Endothelial cell of umbilical vein (primary cell): ENCODE data around the gene PCSK9. TPM values are rescaled to one million over a fixed set of nuclear protein-coding genes. Genes with fewer than 3 reads are reported as not detected.

Source experiments
- BruUV-seq: library from RNA; stranded (reverse); fragments of 400-500 nt; replicated peaks from 2 replicates; lab custom pipeline; 2021; lab: Mats Ljungman, UMichigan
- CTCF ChIA-PET: fragments of 300-600, 350-600 bp; sonication (Branson Sonifier 250); formaldehyde crosslinking; loops from one replicate; lab custom pipeline; 2021; ENCODE audit warnings: antibody characterized with exemption, inconsistent platforms; lab: Charles Lee
- POLR2A ChIA-PET: fragments of 300-600, 350-600 bp; sonication (Branson Sonifier 250); formaldehyde crosslinking; loops from one replicate; lab custom pipeline; 2021; ENCODE audit warnings: antibody characterized with exemption, inconsistent platforms; lab: Charles Lee
- DNase-seq: peaks from one replicate; pipeline ENCODE4 v3.0.0-alpha.2; 2011; ENCODE audit warnings: low read depth, low spot score
- FAIRE-seq: peaks from 2 replicates; lab custom pipeline; 2011; peaks lifted over from hg19 to GRCh38; lab: Jason Lieb, UNC
- H2AFZ ChIP-seq: 2 replicates; pipeline ENCODE4 v1.6.0; 2012; ENCODE audit warnings: low read depth, low read length, control low read depth, inconsistent platforms
- H3K27ac ChIP-seq: 2 replicates; pipeline ENCODE4 v1.5.1; 2011; ENCODE audit warnings: low read depth, mild to moderate bottlenecking, control low read depth, low read length, moderate library complexity; ENCODE audit not compliant: insufficient read depth
- H3K27me3 ChIP-seq, 2 experiments: 2 replicates each; pipeline versions ENCODE4 v1.6.0 to v1.6.1; 2011; ENCODE audit warnings: low read length in 2 of 2, mixed read lengths in 1 of 2; ENCODE audit not compliant: control insufficient read depth in 2 of 2, insufficient read depth in 2 of 2
- H3K36me3 ChIP-seq, 2 experiments: 2 replicates in 1 of 2; 3 replicates in 1 of 2; pipeline ENCODE4 v1.5.1; 2011; ENCODE audit warnings: low read length in 2 of 2, mild to moderate bottlenecking in 1 of 2, moderate library complexity in 1 of 2; ENCODE audit not compliant: control insufficient read depth in 2 of 2, insufficient read depth in 2 of 2; ENCODE audit errors: extremely low read depth in 1 of 2
- H3K4me1 ChIP-seq: 3 replicates; pipeline ENCODE4 v1.5.1; 2011; ENCODE audit warnings: mild to moderate bottlenecking, low read length; ENCODE audit not compliant: control insufficient read depth, insufficient read depth; ENCODE audit errors: extremely low read depth
- H3K4me2 ChIP-seq: 2 replicates; pipeline ENCODE4 v1.6.1; 2011; ENCODE audit warnings: low read length, control low read depth, mixed read lengths; ENCODE audit not compliant: insufficient read depth
- H3K4me3 ChIP-seq, 3 experiments: fragments of 200-600 bp in 1 of 3; sonication (generic), shearing (Covaris generic) in 1 of 3; replicated peaks in 1 of 3; 2 replicates each; pipeline ENCODE4 v1.5.1; 2011 to 2016; ENCODE audit warnings: control low read depth in 3 of 3, low read length in 3 of 3, mild to moderate bottlenecking in 2 of 3, inconsistent platforms in 1 of 3, low read depth in 1 of 3, moderate library complexity in 1 of 3; ENCODE audit not compliant: insufficient read depth in 1 of 3
- H3K79me2 ChIP-seq: 2 replicates; pipeline ENCODE4 v1.6.0; 2012; ENCODE audit warnings: low read length, inconsistent platforms; ENCODE audit not compliant: control insufficient read depth, insufficient read depth
- H3K9ac ChIP-seq: replicated peaks from 2 replicates; pipeline ENCODE3; 2011; ENCODE audit warnings: low read length, control low read depth; ENCODE audit not compliant: insufficient read depth; ENCODE audit errors: extremely low read depth
- H3K9me1 ChIP-seq: replicated peaks from 3 replicates; pipeline ENCODE4 v1.6.0; 2011; ENCODE audit warnings: mild to moderate bottlenecking, low read length; ENCODE audit not compliant: control insufficient read depth, insufficient read depth; ENCODE audit errors: extremely low read depth
- H3K9me3 ChIP-seq: replicated peaks from 2 replicates; pipeline ENCODE4 v1.5.1; 2012; ENCODE audit warnings: low read length, inconsistent platforms; ENCODE audit not compliant: control insufficient read depth, insufficient read depth
- H4K20me1 ChIP-seq: replicated peaks from 2 replicates; pipeline ENCODE3; 2011; ENCODE audit warnings: mild to moderate bottlenecking, low read length; ENCODE audit not compliant: control insufficient read depth, insufficient read depth; ENCODE audit errors: extremely low read depth
- CTCF ChIP-seq, 2 donors: IDR thresholded peaks; 1 replicate in 1 of 2; 2 replicates in 1 of 2; pipeline ENCODE4 v1.5.1; 2011; ENCODE audit warnings: low read length in 2 of 2, mild to moderate bottlenecking in 2 of 2, moderate library complexity in 2 of 2, control low read depth in 1 of 2, inconsistent platforms in 1 of 2, low read depth in 1 of 2; ENCODE audit not compliant: insufficient read depth in 1 of 2; ENCODE audit errors: extremely low read depth in 1 of 2
- EZH2 ChIP-seq: IDR thresholded peaks from 2 replicates; pipeline ENCODE4 v1.6.1; 2012; ENCODE audit warnings: borderline replicate concordance, low read depth, mild to moderate bottlenecking, moderate library complexity, low read length, inconsistent platforms; ENCODE audit not compliant: severe bottlenecking
- FOS ChIP-seq: IDR thresholded peaks from 2 replicates; pipeline ENCODE4 v1.6.1; 2011; ENCODE audit warnings: mild to moderate bottlenecking, low read length, moderate library complexity, borderline replicate concordance; ENCODE audit not compliant: insufficient read depth
- GATA2 ChIP-seq: IDR thresholded peaks from 2 replicates; pipeline ENCODE4 v1.7.0; 2011; ENCODE audit warnings: low read depth, mild to moderate bottlenecking, moderate library complexity, mixed read lengths, low read length; ENCODE audit not compliant: insufficient read length, insufficient read depth
- JUN ChIP-seq: IDR thresholded peaks from 2 replicates; pipeline ENCODE4 v1.6.1; 2011; ENCODE audit warnings: borderline replicate concordance, low read depth; ENCODE audit not compliant: insufficient read length, insufficient read depth
- MYC ChIP-seq: IDR thresholded peaks from one replicate; pipeline ENCODE4 v1.6.1; 2011; ENCODE audit warnings: mild to moderate bottlenecking, low read depth, low read length
- POLR2A ChIP-seq: IDR thresholded peaks from 2 replicates; pipeline ENCODE4 v1.6.1; 2012; ENCODE audit warnings: low read depth, mild to moderate bottlenecking, control low read depth, low read length
- POLR2AphosphoS5 ChIP-seq: IDR thresholded peaks from 2 replicates; pipeline ENCODE4 v1.6.1; 2012; ENCODE audit warnings: low read depth, mild to moderate bottlenecking, control low read depth, low read length, moderate library complexity; ENCODE audit not compliant: insufficient read depth
- dilution Hi-C: fragments of 300-500 bp; cut with MboI; formaldehyde crosslinking; loops from one replicate; pipeline ENCODE4 v1.15.0; 2019; ENCODE audit warnings: low sequenced_read_pairs; ENCODE audit not compliant: extremely low pct_ligation_motif_present
- intact Hi-C: fragments of 100-400 bp; cut with micrococcal nuclease; formaldehyde crosslinking; loops from one replicate; pipeline ENCODE4 v1.10.0; 2022
- polyA plus RNA-seq, 4 experiments: library from polyadenylated mRNA; depleted of rRNA in 3 of 4; stranded (reverse) in 3 of 4; unstranded in 1 of 4; fragments of >200 nt; gene quantifications; 2 replicates each; pipeline versions ENCODE4 v1.2.1 to v1.2.3, GENCODE V29; 2011 to 2012; ENCODE audit warnings: missing spikeins in 1 of 4
- total RNA-seq: library from RNA; stranded (reverse); gene quantifications from 2 replicates; pipeline ENCODE4 v1.2.3, GENCODE V29; 2021
- TF ChIP-seq, protein P1 (sequence below): IDR thresholded peaks from 2 replicates; pipeline ENCODE4 v1.6.1; 2011; ENCODE audit not compliant: insufficient read depth, insufficient read length

The PCSK9 gene
- total and polyA plus RNA-seq, 2 donors (not counting 3 experiments of a cell fraction or from before 2014, with no cell fraction given) = 0.17 to 0.35 TPM

DNA sequence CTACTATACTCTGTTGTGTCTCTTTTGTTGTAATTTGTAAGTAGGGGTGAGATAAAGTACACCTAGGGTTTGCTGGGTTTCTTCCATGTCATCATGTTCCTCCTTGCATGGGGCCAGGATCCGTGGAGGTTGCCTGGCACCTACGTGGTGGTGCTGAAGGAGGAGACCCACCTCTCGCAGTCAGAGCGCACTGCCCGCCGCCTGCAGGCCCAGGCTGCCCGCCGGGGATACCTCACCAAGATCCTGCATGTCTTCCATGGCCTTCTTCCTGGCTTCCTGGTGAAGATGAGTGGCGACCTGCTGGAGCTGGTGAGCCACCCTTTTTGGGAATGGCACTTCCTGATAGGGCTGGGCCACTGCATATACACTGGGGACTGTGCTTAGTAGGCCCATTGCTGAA is 4.4 kb downstream of the PCSK9 start:
- Histone ChIP-seq H3K27me3 (peaks cover 33 to 36% of the 10 kb centered on the region in 2 experiments), H3K27ac (no peak overlapping the region), H3K4me2 (no peak overlapping the region), H3K9me3 (no peaks in the 10 kb centered on the region), H3K4me3 (no peak overlapping the region), H3K36me3 (no peaks in the 10 kb centered on the region), H4K20me1 (no peaks in the 10 kb centered on the region), H3K4me1 (peaks cover 4% of the 10 kb centered on the region), H3K79me2 (no peaks in the 10 kb centered on the region), H2AFZ (no peak overlapping the region), H3K9me1 (no peaks in the 10 kb centered on the region), H3K9ac (no peak overlapping the region)
- ChIA-PET CTCF (no interaction called here), POLR2A (no interaction called here)
- intact Hi-C loops = no loop called here
- dilution Hi-C loops = no loop called here
- FAIRE-seq (no peak), DNase-seq (no peak)
- BruUV-seq = no TSS peak
- no peak for TF ChIP-seq POLR2A
- no peak for TF ChIP-seq POLR2AphosphoS5
- TF ChIP-seq EZH2 = no peak
- TF ChIP-seq CTCF (IDR thresholded peaks at IDR 0.05; ENCODE audit: extremely low read depth in 1 of 2, insufficient read depth in 1 of 2, low read depth in 1 of 2, low read length in 2 of 2) = no peak
- TF ChIP-seq MYC = no peak
- TF ChIP-seq, protein P1, sequence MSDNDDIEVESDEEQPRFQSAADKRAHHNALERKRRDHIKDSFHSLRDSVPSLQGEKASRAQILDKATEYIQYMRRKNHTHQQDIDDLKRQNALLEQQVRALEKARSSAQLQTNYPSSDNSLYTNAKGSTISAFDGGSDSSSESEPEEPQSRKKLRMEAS = no peak
- no peak for TF ChIP-seq GATA2
- no peak for TF ChIP-seq JUN
- no peak for TF ChIP-seq FOS
